PC-9 (cell line): ENCODE data around the gene YWHAG.

Experiments used
- EZH2 ChIP-seq: fragments of 200-600 bp; sonication (generic); IDR thresholded peaks from 2 replicates; pipeline ENCODE4 v1.8.0; 2017; ENCODE audit warnings: antibody characterized with exemption, low read depth
- TF ChIP-seq, protein P1 (sequence below): fragments of 200-600 bp; sonication (generic); conservative IDR thresholded peaks from 2 replicates; pipeline ENCODE4 v1.6.1; 2017; ENCODE audit warnings: mixed run types, antibody characterized with exemption, mild to moderate bottlenecking, moderate library complexity

DNA sequence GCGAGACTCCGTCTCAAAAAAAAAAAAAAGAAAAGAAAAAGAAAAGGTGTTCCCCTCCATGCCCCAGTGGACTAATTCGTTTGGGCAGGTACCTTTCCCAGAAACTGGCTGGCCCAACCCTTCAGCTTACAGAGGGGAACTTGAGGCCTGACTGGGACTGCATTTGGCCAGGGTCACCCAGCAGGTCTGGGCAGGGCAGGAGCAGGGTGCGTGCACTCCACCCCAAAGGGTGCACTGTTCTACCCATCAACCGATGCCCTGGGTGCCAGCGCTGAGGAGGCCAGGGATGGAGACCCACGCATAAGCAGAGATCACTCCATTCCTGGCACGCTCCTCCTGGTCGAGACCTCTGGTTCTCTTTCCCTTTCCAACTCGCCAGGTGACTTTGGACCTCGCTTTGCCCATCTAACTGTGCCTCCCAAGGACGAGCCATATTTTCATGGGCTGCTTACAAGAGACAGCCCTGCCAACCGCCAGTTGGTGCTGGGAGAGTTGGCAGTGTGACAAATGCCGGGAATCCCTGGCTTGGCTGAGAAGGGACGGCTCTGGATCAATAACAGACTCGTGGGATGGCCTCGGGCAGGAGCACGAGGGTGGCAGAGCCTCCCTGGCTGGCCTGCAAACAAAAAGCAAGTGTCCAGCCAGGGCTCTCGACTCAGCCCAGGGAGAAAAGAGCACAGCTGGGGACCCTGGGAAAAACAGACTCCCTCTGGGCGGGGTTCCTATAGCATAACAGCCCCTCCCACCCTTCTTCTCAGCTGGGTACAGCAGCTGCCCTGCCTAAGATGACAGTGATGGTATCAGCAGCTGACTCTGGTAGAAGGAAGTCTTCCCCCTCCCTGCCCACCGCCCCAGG, 48.5 kb downstream of the YWHAG start:
- TF ChIP-seq, protein P1, sequence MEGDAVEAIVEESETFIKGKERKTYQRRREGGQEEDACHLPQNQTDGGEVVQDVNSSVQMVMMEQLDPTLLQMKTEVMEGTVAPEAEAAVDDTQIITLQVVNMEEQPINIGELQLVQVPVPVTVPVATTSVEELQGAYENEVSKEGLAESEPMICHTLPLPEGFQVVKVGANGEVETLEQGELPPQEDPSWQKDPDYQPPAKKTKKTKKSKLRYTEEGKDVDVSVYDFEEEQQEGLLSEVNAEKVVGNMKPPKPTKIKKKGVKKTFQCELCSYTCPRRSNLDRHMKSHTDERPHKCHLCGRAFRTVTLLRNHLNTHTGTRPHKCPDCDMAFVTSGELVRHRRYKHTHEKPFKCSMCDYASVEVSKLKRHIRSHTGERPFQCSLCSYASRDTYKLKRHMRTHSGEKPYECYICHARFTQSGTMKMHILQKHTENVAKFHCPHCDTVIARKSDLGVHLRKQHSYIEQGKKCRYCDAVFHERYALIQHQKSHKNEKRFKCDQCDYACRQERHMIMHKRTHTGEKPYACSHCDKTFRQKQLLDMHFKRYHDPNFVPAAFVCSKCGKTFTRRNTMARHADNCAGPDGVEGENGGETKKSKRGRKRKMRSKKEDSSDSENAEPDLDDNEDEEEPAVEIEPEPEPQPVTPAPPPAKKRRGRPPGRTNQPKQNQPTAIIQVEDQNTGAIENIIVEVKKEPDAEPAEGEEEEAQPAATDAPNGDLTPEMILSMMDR: no peak
- TF ChIP-seq EZH2: no peak
